Measurements from ENCODE around the gene NBEA. TPM values are rescaled to one million over a fixed set of nuclear protein-coding genes. Genes with fewer than 3 reads are reported as not detected.
"Not testable (repeated sequence)": the region's sequence is repeated elsewhere in the genome, so short reads cannot be mapped to it uniquely, and the experiment has no call there.

NBEA gene
- total RNA-seq, 1 experiment from 2014 or later = 5.0 TPM

DNA sequence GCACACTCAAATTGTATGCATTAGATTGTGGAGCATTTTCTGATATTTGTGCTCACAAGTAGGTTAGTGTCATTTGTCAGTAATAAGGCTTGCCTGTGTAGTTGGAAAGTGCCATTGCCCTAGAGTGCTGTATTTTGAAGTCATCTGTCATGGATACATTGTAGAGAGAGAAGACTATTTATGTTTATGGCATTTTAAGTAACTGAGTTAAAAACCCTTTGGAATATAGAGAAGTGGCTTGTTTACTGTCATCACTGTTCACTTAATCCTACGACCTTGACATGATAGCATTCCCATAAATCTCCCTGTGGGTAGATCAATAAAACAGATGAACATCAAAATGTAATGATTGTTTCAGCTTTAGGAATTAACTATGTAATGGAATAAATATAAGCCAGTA is 423.8 kb downstream of the NBEA start:
- DNase-seq (ENCODE audit: extremely low read depth, low read depth) = no peak

DNA sequence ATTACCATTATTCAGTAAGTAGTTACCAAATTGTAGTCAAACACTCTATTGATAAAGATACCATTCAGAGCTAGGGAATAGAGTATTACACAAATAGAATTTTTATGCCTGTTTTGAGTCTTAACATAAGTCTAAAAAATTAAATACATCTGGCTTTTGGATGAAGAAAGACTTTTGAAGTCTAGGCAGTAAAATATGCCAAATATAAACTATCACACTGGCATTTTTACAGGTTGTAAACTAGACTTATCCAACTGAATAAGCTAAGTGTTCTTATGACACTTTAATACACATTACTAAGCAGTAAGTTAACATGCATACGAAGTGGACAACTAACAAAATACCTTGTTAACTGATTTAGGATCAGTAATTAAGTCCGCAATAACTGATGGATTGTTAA is 425.5 kb downstream of the NBEA start:
- DNase-seq (ENCODE audit: extremely low read depth, low read depth) = no peak

DNA sequence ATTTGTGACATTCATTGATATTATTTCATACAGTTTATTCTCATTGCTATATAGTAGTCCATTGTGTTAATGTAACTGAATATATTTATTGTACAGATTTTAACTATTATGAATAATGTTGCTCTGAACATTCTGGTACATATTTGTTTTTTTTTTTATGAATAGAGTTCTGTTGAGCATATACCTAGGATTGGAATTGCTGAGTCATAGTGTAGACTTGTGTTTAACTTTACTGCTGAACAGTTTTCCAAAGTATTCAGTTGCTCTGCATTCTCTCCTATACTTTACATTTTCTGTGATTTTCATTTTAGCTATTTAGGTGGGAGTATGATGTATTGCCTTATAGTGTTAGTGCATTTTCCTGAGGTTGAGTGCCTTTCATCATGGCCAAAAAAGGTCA is 436.9 kb downstream of the NBEA start:
- no peak for DNase-seq (ENCODE audit: extremely low read depth, low read depth)

DNA sequence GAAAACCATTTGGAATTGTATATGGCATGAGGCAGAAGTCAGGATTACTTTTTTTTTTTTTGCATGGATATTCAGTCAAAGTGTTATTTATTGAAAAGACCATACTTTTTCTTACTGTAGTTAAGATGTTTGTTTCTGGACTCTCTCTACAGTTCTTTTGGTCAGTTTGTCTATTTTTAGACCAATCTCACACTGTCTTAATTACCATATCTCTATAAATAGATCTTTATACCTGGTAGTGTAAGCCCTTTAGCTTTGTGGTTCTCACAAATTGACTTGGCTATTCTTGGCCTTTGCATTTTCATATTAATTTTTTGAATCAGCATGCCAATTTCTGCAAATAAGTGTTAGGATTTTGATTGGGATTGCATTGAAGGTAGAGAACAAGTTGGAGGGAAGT is 437.6 kb downstream of the NBEA start:
- DNase-seq (ENCODE audit: extremely low read depth, low read depth) = no peak

DNA sequence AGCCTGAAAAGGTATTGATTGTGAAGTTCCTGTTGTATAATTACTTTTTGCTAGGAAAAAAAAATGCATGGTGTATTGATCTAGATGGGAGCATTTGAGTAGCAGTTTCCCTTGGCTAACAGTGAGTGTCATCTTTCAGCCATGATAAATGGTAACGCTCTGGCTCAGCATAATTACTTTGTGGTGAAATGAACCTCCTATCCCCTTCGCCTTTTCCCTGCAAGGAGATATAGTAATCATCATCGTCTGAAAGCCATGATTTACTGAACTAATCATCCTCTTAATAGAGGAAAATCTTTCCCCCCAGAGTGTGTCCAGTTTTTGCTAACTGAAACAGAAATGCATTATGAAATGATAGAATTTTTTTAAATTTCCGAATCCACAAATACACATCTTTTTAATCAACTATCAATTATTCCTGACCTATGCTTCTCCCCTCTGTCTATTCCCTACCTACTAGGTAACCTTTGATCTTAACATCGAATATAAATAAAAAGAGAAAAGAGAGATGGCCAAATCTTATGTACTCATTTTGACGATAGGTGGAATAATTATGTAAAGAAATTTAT is 445.7 kb downstream of the NBEA start:
- DNase-seq (ENCODE audit: extremely low read depth, low read depth) = no peak

DNA sequence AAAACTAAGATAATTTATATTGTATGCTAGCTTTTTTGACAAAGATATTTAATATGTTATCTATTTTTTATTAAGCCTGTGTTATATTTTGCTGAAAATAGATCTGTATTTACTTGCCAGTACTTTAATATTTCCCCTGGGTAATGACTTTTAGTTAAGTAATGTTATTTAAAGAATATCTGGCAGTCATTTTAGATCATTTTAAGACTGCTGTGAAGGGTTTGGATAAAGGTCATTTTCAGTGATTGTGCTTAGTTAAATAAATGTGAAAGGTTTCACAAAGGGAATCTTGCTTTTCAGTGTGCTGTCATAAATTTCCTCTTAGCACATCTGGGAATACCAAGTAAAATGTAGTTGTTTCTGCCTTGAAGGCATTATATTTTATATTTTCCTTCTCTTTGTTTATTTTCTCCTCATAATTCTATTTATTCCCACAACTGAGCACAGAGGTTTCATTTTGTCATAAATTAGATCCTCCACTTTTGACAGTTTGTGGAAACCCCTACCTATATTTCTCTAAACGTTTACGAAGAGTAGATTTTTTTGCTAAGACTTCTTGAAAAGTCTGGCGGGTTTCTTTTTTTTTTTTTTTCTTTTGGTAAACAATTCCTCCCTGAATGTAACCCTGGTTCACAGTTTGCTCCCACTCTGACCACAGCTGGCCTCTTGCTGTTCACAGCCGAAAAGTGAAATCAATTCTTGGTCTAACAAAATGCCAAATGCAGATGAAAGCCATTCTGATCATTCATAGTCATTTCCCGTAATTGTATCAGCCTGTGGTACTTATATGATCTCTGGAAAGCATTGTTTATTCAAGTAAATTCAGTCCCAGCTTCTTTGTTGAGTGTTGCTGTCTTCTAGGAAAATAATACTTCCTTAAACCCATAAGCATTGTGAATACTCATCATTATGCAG is 446.6 kb downstream of the NBEA start:
- DNase-seq (ENCODE audit: extremely low read depth, low read depth) = no peak

DNA sequence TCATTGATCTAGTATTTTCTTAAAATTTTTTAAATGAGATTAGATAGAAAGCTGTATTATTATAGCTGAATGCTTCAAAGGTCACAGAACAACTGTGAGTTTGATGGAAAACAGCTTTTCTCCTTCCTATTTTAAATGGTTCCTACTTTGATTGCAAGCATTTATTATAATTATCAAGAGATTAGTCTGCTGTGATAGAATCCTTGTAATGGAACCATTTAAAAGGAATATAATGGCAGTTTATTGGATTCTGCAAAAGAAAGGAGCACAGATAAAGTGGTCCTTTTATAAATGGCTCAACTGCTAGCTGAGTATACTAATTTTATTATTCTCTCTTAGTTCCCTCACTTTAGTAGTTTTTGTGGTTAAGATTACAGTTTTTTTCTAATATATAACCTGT is 447.5 kb downstream of the NBEA start:
- DNase-seq (ENCODE audit: extremely low read depth, low read depth) = no peak

DNA sequence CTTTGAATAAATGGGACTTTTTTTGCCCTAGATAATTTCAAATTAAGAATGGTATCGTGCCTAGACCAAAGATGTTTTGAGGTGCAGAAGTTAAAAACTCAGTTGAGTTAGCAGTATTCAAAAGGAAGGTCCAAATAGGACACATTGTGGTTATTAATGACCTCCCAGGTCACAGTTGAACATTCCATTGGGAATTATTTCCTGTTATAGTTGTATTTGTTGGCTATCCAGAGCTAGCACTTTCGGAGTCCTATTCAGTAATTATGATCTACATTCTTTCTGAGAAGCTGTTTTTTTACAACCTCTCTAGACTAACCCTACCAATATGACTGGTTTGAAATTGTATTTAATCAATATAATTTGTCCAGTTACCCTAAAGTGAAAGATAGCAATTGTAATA is 450.7 kb downstream of the NBEA start:
- no peak for DNase-seq (ENCODE audit: extremely low read depth, low read depth)

DNA sequence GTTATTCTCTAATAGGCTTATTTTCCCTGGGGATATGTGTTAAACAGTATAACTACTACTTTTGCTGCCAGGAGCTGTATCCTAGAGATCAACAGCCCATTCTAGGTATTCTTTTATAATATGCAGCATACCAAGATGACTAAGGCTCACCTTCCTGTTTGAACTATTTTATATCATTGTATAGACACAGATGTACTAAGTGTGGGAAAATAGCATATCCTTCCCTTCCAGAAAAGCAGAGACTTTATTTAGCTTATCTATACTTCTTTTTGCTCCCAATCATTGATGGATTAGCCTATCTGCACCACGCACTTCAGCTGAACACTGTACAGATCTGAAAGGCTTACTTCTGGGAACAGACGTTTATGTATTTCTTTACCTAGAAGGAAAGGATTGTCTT is 451.8 kb downstream of the NBEA start:
- DNase-seq (ENCODE audit: extremely low read depth, low read depth) = no peak

DNA sequence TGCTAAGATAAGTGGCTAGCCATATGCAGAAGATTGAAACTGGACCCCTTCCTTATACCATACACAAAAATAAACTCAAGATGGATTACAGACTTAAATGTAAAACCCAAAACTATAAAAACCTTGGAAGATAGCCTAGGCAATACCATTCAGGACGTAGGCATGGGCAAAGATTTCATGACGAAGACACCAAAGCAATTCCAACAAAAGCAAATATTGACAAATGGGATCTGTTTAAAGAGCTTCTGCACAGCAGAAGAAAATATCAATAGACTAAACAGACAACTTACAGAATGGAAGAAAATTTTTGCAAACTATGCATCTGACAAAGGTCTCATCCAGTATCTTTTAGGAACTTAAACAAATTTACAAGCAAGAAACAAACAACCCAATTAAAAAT is 466.2 kb downstream of the NBEA start:
- not testable (repeated sequence) for DNase-seq (ENCODE audit: extremely low read depth, low read depth)

DNA sequence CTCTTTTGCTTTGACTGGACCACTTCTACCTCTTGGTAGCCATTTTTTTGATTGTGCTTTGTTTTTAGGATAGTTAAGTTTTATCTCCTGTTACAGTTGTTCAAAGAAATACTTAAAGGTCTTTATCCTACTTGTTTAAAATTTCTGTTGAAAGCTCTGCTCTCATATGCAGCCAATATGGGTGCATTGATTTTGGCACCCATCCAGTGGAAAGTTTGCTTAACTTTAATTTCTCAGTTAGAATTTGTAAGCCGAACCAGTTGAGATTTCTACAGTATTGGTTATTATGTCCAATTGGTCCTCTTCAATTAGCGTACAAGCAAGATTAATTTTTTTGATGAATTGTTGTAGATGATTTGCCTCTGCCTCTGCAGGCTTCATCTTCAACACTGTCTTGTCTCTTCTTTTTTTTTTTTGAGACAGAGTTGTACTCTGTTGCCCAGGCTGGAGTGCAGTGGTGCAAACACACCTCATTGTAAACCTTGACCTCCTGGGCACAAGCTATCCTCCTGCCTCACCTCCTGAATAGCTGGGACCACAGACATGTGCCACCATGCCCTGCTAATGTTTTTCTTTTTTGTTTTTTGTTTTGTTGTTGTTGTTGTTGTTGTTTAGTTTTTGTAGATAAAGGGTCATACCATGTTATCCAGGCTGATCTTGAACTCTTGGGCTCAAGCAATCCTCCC is 469.1 kb downstream of the NBEA start:
- DNase-seq (ENCODE audit: extremely low read depth, low read depth) = no peak

DNA sequence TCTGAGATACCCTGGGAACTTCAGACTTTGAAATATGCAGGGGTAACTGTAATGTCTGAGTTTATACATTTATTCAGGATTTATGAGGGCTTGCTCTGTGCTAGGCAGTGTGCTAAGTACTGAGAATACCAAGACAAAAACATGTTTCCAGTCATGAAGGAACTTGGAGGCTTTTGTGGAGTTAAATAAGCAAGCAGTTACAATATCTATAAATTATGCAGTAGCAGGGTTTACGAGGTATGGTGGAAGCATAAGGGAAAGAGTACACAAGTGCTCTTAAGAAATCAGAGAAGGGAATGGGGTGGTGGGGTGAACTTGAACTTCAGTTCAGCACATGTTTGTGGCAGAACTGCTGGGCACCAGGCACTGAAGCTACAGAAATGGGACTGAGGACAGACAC is 506.4 kb downstream of the NBEA start:
- DNase-seq (ENCODE audit: extremely low read depth, low read depth) = no peak

DNA sequence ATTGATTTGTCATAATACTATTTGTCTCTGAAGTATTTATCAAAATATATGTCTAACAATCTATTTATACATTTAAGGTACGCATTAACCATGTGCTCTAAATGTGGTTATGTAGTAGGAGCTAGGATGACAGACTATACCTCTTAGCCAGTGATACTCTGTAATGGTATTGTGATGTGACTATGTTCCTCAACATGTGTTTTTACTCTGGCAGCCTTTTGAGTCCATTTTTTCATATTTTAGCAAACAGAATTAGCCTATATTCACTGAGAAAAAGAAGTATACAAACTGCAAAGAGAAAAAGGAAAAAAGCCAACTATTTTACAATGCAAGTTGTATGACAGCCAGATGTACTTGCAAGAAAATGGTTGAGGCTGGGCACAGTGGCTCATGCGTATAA is 507.8 kb downstream of the NBEA start:
- no peak for DNase-seq (ENCODE audit: extremely low read depth, low read depth)

DNA sequence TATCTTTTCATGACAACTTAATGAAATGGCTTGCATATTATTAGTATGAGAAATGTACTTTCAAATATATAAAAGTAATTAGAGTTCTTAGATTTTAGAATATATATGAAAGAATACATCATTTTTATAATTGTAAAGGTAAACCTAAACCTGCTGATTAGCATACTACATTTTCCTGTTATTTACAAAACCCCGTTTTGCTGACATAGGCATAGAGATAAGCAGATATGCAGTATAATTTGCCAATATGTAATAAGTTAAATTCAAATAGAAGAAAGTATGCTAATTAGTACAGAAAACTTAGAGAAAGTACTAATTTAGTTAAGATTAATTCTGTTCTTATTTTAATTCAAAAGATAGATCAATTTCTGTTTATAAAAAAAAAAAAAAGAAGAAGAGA is 513.0 kb downstream of the NBEA start:
- no peak for DNase-seq (ENCODE audit: extremely low read depth, low read depth)

DNA sequence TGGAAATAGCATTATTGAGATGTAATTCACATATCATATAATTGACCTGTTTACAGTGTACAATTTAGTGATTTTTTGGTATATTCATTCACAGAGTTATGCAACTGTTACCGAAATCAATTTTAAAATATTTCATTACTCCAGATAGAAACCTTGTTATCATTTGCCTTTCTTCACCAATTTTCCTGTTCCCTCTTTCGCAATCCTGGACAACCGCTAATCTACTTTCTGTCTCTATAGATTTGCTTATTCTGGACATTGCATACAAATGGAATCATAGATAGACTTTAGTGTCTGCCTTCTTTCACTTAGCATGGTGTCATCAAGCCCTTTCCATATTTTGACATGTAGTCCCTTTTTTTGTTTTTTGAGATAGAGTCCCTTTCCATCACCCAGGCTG is 515.2 kb downstream of the NBEA start:
- DNase-seq (ENCODE audit: extremely low read depth, low read depth) = no peak

DNA sequence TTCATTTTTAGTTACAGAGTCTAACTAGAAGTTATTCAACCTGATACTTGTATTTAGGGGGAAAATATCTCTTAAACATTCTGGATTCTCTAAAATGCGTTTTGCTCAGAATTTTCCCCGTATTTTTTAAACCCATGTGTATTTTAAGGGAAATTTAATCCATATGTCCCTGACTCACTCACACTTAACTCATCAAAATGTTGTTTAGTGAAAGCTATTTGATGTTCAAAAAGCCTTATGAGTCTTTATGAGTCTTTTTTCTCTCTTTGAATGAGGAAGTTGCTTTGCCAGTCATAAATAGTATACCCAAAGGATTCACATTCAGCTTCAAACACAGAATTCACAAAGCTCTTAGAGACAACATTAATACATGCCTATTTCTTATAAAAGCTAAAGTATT is 518.0 kb downstream of the NBEA start:
- DNase-seq (ENCODE audit: extremely low read depth, low read depth) = no peak

DNA sequence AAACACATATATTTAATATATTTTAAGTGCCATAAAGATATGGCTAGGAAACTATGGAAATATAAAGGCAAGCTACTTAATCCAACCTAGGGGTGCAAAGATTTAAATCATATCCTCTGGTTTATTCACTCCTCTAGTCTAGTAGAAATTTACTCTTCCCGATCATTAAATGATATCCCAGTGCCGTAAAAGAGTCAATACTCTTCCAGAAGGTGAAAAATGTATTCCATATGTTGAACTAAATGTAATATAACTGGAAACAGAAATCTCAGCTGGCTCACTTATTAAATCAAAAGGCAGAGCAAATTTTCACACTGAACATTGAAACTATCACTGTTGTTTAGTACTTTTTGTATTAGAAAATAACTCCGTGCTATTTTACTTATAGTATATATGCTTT is 523.3 kb downstream of the NBEA start:
- no peak for DNase-seq (ENCODE audit: extremely low read depth, low read depth)

DNA sequence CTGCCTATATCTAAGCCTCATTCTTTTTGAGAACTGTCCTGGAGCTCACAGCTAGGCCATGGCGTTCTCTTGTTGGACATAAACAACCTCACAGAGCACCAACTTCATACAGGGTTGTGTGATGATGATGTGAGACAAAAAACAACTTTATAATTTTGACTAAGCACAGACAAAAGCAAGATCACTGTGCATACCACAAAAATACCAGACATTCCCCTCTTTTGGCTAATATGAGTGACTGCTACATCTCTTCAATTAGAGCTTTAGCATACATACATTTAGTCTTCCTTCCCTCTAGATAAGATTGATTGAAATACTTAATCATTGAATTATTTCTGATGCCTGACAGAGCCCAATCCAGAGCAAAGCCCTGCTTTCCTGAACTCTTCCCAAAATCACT is 526.1 kb downstream of the NBEA start:
- DNase-seq (ENCODE audit: extremely low read depth, low read depth) = no peak

DNA sequence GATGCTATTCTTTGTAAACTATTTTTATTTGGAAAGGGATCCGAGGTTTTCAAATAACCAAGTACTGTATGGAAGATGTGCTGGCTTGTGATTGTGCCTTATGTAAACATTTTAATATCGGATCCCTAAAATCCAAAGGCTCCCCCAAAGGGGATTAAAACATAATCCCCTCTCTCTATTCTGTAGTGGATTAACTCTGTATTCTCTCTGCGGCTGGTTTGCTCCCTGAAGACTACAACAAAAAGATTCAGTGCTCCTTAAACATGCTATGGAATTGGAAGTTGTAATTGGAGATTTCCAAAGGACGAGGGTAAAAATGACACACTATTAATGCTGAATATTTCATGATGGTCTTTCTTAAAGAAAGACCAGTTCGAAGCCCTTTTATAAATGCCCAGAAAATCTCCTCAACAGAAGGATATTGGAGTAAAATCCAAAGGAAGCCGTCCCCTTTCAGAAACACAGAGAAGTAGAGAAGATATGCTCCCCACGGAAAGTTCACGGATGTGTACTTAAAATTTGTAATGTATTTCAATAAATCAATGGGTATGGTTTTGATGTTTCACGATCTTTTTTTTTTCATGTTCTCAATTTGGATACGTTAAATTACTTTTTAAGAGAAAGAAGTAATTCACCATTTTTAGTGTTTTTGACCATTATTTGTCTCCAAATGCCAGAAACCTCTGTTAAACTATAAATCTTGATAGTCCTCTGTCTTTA is 527.9 kb downstream of the NBEA start:
- DNase-seq (ENCODE audit: extremely low read depth, low read depth) = no peak

DNA sequence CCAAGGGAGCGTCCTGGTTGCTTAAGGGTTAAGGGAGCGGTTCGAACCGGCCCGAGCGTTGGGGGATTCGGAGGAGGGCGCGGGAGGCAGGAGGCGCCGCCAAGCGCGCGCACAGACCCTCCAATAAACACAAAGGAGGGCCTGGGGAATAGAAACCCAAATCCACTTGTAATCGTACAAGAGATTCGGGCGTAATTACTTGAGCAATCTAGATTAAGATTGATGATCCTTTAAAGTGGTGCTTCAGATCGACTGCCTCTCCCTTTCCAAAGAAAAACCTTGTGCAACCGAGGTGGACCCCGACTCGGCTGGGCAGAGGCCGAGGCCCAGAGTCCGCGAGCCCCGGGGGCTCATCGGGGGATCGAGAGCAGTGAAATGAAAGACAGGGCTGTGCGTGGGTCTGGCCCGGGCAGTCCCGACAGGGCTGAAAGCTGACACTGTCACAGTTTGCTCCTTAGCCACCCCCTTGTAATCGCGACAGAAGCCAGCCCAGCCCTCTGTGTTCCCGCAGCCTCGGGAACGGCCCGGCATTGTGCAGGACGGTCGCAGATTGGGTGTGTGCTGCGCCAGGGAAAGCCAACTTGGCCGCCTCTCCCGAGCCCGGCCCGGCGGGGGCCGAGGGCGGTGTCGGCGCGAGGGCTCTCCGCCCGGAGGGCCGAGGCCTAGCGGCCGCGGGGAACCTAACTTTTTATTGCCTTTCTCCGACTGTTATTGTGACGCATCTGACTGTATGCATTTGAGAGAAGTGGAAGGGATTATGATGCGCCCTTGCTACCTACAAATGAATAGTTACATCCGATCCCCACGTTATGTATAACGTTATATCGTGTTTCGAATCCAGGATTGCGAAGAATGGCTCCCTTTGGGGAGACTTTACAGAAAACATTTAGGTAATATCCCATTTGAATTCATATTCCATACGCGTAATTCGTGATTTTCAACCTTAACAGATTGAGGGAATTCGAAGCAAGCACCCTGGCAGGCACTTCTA is 528.9 kb downstream of the NBEA start:
- DNase-seq (ENCODE audit: extremely low read depth, low read depth) = no peak
